Stimulated activated CD4-positive, alpha-beta T cell treated with anti-CD3 and anti-CD28 coated beads, Interleukin-1b, Interleukin-23, amount 100 ng/mL, for 48 hours (primary cell): Measurements from ENCODE around the gene TADA3.
A peak's percentile ranks its signal among the peaks of the same experiment; 100 is the strongest.

Experiments
- DNase-seq: peaks from one replicate; pipeline ENCODE4 v3.0.0-alpha.2; 2020

TADA3 gene, protein sequence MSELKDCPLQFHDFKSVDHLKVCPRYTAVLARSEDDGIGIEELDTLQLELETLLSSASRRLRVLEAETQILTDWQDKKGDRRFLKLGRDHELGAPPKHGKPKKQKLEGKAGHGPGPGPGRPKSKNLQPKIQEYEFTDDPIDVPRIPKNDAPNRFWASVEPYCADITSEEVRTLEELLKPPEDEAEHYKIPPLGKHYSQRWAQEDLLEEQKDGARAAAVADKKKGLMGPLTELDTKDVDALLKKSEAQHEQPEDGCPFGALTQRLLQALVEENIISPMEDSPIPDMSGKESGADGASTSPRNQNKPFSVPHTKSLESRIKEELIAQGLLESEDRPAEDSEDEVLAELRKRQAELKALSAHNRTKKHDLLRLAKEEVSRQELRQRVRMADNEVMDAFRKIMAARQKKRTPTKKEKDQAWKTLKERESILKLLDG

DNA sequence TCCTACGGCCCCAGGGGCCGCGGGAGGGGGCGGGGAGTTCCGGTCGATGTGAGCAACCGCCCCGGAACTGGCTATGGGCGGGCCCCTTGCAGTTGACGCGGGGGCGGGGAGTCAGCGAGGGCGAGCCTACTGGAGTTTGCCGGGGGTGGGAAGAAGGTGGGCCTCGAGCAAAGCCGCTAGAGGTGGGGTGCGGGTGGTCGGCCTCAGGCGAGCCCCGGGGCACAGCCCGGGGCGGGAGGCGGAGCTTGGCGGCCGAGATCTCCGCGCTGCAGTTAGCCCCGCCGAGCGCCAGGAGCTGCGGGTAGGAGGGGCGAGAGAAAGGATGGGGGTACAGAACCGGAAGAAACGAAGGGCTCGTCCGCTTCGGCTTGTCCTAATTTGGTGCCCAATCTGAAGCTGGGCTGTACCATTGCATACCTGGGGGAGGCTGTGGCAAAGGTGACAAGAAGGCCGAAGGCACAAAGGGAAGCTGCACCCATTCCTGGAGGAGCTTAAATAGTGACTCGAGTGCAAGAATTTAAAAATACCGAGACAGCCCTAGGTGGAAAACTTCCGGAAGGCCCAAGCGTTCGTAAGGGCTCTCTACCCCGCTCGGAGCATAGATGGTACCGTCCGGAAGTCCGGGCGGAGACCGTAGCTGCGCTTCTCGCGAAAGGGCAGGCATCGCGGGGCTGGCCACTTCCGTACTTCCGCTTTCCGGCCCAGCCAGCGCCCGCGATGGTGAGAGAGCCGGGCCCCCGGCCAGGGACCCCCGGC lies at the start of gene TADA3, which contains the start of gene ARPC4:
TADA3 (minus strand) TSS at position 69 of the 756 bp plus-strand sequence. CDS start 1,007 bp downstream, outside the sequence.
ARPC4 (plus strand) TSS at position 678 of the 756 bp plus-strand sequence; CDS start at position 718, 40 bp downstream.
- peak; percentile 89 for DNase-seq

DNA sequence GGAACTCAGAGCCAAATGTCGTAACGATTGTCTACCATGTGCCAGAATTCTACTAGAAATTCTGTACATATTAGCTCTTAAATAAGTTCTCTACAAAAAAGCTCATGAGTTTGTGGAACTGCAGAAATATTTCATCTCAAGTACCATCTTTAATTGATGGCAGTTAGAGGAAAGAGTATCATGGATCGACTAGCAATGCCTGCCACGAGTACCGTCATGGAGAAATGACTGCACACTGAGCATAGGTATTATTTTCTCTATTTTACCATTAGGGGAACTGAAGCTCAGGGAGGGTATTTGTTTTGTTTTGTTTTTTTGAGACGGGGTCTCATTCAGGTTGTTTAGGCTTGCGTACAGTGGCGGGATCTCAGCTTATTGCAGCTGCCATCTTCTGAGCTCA lies 48.7 kb upstream of the TADA3 start:
- DNase-seq, result no peak

DNA sequence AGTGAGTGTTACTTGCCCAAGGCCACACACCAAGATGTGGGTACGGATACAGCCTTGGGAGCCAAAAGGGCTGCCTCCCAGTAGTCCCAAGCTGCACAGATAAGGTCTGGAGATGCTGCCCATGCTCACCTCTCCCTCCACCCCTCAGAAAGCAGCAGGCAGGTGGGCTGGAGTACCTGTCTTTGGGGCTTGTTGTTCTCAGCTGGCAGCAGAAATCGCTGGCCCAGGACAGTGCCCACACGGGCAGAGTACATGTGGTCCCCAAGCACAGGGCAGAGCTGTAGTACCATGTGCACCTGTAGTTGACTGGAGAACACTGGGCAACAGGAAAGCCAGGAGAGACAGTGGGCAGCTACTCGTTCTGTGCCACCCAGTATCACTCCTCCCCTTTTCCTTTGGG lies 46.6 kb upstream of the TADA3 start:
- no peak for DNase-seq

DNA sequence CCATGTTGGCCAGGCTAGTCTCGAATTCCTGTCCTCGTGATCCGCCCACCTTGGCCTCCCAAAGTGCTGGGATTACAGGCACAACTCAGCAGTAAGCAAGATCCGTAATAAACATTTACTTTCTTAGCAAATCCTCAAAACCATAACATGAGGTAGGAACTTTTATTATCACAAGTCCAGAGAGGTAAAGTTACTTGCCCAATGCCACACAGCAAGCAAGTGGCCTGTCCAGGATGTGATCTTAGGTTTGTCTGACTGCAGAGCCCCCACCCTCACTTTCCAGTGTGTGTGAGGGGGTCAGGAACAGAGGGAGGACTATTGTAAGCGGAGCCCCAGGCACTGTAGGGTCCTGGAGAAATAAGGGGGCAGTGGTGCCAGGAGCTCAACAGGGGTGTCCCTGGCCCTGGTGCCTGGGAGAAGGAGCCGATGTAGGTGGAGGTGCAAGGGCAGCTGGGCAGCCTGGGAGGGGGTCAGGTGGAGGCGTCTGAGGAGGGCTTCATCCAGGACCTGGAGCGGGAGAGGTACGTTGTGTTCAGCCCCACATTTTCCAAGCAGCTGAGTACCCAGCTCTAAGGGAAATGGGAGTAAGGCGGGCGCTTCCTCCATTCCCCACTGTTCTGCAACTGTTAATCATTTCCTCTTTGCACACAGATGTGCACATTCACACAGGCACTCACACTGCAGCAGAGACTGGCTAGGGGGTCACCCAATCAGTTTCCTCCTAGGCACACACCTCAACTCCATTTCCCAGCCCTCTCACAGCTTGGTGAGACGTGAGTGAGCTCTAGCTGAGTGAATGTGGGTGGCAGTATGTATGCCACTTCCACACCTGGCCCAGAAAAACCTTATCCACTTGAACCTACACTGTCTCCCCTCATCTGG lies 45.7 kb upstream of the TADA3 start:
- DNase-seq, result no peak

DNA sequence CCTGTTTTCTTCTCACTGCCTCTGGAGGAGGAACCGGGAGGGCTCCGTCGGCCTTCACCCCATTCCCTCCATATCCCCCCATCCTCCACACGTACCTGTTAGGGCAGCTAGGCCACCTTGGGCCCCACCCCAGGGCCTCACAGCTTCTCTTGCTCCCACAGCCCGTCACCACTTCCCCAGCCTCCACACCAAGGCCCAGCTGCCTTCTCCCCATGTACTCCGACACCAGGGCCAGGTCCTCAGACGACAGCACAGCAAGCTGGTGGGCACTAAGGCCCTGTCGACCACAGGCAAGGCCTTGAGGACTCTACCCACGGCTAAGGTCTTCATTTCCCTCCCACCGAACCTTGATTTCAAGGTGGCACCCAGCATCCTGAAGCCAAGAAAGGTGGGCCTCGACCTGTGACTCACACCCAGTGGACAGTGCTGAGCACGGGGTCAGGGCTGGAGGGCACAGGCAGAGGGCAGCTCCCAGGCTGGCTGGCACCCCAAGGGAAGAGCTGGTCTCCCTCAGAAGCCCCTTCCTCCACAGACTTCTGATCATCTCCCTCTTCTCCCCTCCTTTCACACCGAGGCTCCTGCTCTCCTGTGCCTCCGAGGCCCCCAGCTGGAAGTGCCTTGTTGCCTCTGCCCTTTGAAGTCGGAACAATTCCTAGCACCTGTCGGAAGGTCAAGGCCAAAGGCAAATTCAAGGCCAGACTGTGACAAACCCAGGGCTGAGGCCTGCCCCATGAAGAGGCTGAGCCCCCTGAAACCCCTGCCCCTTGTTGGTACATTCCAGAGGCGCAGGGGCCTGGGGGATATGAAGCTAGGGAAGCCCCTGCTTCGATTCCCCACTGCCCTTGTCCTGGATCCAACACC lies 42.5 kb upstream of the TADA3 start:
- DNase-seq, result no peak

DNA sequence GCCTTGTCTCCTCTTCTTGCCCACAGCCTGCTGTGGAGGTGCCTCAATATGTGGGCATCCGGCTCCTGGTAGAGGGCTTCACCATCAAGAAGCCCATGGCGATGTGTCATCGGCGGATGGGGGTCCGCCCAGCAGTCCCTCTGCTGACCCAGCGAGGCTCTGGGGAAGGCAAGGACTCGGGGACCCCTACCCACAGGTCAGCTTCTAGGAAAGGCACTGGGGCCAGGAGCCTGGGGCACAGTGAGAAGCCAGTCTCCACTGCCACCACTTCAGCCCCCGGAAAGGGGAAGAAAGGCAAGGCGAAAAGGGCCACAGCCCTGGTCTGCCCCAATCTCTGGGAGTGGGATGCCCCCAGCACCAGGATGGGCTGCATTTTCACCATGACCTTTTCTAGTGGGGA lies 40.8 kb upstream of the TADA3 start:
- no peak for DNase-seq

DNA sequence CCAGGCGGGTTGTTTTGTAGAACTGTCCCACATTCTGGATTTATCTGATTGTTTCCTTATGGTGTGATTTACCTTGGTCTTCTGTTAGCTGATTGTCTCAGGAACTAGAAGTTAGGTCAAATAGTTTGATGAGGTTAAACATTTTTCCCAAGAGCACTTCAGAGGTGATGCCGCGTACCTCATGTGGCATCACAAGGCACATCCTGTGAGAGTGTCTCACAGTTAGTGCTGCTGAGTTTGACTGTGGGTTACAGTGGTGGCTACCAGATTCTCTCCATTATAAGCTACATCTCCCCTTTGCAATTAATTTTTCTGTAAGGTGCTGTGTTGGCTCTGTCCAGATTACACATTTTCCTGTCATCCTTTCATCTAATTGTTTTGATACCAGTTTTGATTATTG lies 39.0 kb upstream of the TADA3 start:
- DNase-seq, result no peak

DNA sequence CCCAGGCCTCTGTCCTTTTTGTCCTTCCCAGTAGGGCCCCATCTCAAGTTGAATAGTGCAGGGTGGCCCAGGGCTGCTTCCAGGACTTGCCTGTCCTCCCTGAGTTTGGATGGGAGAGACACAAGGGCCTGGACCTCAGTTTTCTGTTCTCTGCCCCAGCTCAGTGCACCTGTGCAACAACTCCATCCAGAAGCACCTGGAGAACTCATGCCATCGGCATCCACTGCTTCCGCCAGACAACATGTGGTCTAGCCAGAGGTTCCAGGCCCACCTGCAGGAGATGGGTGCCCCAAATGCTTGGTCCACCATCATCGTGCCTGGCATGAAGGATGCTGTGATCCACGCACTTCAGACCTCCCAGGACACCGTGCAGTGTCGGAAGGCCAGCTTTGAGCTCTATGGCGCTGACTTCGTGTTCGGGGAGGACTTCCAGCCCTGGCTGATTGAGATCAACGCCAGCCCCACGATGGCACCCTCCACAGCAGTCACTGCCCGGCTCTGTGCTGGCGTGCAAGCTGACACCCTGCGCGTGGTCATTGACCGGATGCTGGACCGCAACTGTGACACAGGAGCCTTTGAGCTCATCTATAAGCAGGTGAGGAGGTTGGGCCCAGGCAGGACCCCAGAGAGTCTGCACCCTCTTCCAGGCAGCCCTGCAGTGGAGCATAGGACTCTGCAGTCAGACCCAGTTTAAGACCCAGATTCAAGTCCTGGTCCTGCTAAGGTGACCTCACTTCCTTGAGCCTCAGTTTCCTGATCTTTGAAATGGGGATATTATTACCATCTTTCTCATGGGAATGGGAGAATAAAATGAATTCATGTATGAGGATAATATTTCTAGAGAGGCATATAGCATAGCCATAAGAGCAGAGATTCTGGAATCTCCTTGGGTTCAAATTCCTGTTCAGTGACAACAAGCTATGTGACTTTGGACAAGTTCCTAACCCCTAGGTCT lies 36.8 kb upstream of the TADA3 start:
- DNase-seq, result no peak

DNA sequence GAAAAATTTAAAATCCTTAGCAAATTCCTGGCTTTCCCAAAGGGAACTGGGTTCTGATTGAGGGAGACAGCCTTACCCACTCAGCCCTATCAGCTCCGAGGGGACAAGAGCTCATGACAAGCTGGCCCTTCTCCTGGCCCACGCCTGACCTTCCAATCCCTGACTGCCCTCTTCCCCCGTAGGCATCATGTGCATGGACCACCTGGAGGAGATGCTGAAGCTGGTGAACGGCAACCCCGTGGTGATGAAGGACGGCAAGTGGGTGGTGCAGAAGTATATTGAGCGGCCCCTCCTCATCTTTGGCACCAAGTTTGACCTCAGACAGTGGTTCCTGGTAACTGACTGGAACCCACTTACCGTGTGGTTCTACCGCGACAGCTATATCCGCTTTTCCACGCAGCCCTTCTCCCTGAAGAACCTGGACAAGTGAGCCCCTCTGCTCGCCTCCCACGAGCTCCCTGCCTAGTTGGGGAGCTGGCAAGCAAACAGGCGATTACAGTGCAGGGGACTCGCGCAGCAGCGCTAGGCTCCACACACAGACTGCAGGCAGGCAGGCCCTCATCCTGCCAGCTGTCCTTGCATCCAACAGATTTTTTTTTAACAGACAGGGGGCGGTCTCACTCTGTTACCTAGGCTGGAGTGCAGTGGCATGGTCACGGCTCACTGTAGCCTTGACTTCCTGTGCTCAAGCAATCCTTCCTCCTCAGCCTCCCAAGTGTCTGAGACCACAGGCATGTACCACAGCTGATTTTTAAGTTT lies 34.7 kb upstream of the TADA3 start:
- DNase-seq, result peak; percentile 26

DNA sequence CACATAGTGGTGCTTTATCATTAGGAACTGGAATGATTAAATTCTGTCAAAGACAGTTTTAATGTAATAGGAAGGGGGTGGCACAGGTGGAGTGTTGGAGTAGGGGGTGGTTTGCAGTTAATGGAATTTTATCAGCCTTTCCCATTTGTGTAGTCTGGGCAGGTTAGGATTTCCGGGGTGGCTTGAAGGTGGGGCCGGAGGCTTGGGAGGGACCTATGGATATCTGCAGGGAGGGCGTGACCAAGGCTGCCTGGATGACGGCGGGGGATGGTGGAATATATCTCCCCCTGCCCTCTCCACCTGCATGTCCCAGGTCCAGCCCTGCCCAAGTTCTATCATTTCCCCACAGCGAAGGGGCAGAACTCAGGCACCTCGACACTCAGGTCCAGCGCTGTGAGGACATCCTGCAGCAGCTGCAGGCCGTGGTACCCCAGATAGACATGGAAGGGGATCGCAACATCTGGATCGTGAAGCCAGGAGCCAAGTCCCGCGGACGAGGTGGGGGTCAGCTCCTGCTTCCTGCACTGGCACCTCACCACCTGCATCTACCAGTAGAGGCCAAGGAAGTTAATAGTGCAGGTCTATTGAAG lies 33.3 kb upstream of the TADA3 start:
- DNase-seq, result no peak

DNA sequence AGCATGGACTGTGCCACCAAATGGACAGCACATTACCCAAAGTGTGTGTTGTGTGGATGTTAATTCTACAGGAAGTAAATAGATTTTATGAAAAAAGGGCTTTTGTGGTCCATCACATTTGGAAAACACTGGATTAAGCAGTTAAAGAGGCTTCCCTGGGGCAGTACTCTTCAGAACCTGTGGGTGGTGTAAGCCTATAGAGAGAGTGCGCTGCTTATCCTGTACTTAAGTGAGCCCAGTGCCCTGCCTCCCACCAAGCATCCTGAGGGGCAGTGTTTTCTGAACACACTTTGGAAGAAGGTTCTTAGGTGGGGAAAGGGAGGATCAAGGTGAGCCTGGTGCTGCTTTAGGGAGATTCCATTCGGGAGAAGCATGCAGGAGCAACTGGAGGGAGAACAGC lies 28.7 kb upstream of the TADA3 start:
- DNase-seq, result no peak

DNA sequence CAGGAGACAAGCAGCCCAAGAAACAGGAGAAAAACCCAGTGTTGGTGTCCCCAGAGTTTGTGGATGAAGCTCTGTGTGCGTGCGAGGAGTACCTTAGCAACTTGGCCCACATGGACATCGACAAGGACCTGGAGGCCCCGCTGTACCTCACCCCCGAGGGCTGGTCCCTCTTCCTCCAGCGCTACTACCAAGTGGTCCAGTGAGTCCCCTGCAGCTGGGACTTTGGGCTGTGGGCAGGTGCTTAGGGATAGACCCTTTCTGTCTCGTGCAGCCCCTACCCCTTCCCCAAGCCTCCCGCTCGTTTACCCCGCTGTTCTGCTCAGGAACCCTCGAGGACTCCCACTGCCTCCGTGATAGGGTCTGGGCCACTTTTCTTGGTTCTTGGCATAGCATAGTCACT lies 28.3 kb upstream of the TADA3 start:
- no peak for DNase-seq

DNA sequence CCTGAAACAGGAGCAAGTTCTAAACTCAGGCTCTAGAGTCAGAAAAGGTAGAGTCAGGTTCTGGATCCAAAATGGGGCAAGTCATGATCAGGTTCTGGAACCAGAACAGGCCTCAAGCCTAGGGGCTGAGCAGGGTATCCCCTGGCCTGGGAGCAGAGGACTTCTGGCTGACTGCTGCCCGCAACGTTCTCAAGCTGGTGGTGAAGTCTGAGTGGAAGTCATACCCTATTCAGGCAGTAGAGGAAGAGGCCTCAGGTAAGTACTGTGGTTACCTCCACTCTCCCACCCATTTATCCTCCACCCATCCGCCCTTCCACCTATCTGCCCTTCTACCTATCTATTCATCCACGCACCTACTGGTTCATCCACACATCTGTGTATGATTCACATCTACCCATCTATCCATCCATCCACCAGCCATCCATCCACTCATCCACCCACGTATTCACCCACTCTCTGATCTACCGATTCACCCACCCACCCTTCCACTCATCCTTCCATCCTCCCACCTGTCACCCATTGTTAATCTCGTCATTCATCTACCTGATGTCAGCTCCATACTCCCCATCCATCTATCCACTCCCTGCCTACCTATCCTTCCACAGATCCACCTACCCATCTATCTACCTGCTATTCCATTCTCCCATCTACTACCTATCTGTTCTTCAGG lies 26.5 kb upstream of the TADA3 start:
- no peak for DNase-seq

DNA sequence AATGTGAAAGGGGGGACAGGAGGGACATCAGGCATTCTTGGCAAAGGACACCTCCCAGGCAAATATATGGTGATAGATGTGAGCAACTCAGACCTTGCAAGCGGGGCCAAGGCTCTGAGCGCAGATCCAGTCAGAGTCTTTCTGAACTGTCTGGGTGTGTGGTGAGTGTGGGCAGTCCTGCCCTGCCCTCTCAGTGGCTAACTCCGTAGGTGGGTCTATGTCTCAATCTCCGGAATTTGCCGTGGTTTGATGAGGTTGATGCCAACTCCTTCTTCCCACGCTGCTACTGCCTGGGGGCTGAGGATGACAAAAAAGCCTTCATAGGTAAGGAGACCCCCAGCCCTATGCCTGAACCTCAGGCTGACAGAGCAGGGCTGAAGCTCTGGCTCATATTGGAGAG lies 25.2 kb upstream of the TADA3 start:
- DNase-seq, result no peak

DNA sequence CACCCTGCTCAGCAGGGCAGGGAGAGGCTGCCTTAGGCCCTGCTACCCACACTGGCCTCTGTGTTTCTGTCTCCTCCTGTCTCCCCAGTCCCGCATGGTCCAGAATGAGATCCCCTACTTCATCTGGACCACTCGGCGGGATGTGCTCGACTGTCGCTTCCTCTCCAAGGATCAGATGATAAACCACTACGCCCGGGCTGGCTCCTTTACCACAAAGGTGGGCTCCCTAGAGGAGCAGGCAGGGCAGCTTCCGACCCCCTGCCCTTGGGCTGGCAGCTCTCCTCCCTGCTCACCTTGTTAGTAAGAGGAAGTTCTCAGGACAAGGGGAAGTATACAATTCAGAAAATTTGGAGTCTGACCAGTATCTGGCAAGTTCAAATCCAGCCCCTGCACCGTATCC lies 23.7 kb upstream of the TADA3 start:
- no peak for DNase-seq

DNA sequence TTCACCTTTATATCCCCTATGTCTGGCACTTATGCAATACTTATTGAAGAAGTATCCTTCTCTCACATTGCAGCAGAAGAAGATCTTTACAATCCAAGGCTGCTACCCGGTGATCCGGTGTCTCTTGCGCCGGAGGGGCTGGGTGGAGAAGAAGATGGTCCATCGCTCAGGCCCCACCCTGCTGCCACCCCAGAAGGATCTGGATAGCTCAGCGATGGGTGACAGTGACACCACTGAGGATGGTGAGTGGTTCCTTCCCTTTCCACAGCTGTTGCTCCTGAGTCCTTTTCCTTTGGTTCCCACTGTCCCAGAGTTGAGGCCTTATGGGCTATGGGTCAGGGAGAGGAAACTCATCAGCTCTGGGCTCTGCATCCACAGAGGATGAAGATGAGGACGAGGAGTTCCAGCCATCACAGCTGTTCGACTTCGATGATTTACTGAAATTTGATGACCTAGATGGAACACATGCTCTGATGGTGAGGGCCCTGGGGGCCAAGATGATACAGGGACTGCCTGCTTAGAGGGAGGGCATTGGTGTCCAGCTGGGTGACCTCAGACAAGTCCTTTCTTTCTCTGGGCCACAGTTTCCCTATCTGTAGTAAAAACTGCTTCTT lies 20.7 kb upstream of the TADA3 start:
- no peak for DNase-seq

DNA sequence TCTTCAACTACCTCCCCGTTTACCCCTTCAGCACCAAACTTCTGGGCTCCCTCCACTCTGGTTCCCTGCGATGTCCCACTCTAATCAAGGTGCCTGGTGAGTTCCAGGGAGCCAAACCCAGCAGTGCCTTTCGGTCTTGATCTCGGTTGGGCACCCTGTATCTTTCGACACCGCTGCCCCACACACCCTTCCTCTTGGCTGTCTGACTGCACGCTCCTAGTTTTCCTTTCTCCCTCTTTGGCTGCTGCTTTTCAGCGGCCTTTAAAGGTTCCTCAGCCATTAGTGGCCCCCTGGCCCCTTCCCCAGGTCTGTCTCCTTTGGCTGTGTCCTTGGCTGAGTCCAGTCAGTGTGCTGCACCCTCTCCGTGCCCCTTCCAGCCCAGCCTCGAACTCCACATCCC lies 18.6 kb upstream of the TADA3 start:
- DNase-seq, result no peak

DNA sequence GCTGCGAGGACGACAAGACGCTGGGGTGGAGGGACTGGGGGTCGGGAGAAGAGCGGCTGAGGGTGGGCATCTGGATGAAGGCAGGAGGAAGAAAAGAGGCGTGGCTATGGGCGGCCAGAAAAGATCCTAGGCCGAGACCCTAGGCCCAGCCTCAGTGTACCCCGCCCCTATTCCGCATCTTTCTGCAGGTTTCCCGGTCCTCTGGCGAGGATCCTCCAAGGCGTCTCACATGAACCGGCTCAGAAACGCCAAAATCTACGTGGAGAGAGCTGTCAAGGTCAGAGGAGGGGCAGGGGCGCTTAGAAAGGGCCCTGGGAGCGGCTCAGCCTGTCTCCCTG lies 18.1 kb upstream of the TADA3 start:
- no peak for DNase-seq
